SK-N-MC (cell line): ENCODE results near the gene ING5.
"Not testable (repeated sequence)": the region's sequence is repeated elsewhere in the genome, so short reads cannot be mapped to it uniquely, and the experiment has no call there.

Source experiments
- DNase-seq: peaks from one replicate; pipeline ENCODE4 v3.0.0-alpha.2; 2011; ENCODE audit warnings: low read depth, low spot score
- H3K27ac ChIP-seq: fragments of 200-600 bp; sonication (generic); 2 replicates; pipeline ENCODE4 v1.5.1; 2016; ENCODE audit warnings: mixed run types
- H3K36me3 ChIP-seq: fragments of 200-600 bp; sonication (generic); 2 replicates; pipeline ENCODE4 v1.6.1; 2017; ENCODE audit warnings: antibody characterized with exemption, low read length, mixed read lengths; ENCODE audit not compliant: insufficient read depth
- H3K4me3 ChIP-seq: fragments of 200-600 bp; sonication (generic); 2 replicates; pipeline ENCODE4 v1.5.1; 2016
- H3K9ac ChIP-seq: fragments of 200-600 bp; sonication (generic); 2 replicates; pipeline ENCODE4 v1.8.0; 2017; ENCODE audit warnings: mixed run types, mixed read lengths; ENCODE audit not compliant: insufficient read length
- H3K9me3 ChIP-seq: fragments of 200-600 bp; sonication (generic); 2 replicates; pipeline ENCODE4 v1.6.1; 2017; ENCODE audit warnings: low read depth, mild to moderate bottlenecking, antibody characterized with exemption, low read length, moderate library complexity, mixed read lengths
- EZH2 ChIP-seq: fragments of 200-600 bp; sonication (generic); IDR thresholded peaks from one replicate; pipeline ENCODE4 v1.6.1; 2017; ENCODE audit warnings: antibody characterized with exemption
- FOXP2 ChIP-seq: optimal IDR thresholded peaks from 2 replicates; pipeline ENCODE3; 2011; ENCODE audit warnings: mild to moderate bottlenecking, moderate library complexity; ENCODE audit not compliant: insufficient read depth; ENCODE audit errors: extremely low read length, control extremely low read depth
- POLR2AphosphoS5 ChIP-seq: IDR thresholded peaks from 2 replicates; pipeline ENCODE4 v1.6.1; 2012; ENCODE audit warnings: mild to moderate bottlenecking, low read depth, low read length, borderline replicate concordance

ING5 gene

GRCh38 chr2:241658296-241658695 is 43.5 kb upstream of the ING5 start:
- peaks cover 34% of the 10 kb centered on the region for H3K36me3 ChIP-seq
- no peak overlapping the region for H3K9ac ChIP-seq
- no peak overlapping the region for H3K4me3 ChIP-seq
- H3K27ac ChIP-seq, result no peak overlapping the region
- DNase-seq, result no peak
- no peaks in the 10 kb centered on the region for H3K9me3 ChIP-seq
- no peak for TF ChIP-seq POLR2AphosphoS5
- no peak for TF ChIP-seq EZH2
- no peak for TF ChIP-seq FOXP2

DNA sequence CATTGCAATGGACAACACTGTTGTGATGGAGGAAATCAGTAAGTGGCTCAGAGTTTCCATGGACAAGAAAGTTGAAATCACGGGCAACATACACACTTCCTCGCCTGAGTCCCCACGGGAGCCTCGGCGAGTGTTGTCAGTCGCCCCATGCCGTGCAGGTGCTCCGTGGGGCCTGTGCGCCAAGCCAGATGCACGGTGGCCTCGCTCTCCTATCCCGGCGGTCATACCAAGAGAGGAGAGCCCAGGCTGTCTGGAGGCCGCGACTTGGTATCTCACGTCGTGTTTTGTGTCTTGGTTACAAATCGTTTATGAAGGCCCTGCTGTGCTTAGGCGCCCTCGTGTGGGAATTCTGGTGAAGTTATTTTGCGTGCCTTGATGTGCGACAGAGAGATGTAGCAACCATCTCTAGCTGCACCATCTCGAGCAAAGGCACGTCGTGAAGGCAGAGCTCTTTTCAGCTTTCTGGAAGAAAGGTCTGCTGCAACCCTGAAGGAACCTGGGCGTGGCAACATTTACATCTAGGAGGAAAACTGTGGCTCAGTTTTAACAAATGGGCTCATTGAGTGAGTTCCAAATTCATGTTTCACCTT is 42.6 kb upstream of the ING5 start:
- no peak for TF ChIP-seq EZH2
- TF ChIP-seq FOXP2, result no peak
- no peak for TF ChIP-seq POLR2AphosphoS5
- Histone ChIP-seq H3K9me3 (no peaks in the 10 kb centered on the region), H3K36me3 (peaks cover 34% of the 10 kb centered on the region), H3K9ac (no peak overlapping the region), H3K27ac (no peak overlapping the region), H3K4me3 (no peak overlapping the region)
- peak; percentile 42 for DNase-seq

GRCh38 chr2:241660593-241661213 is 41.1 kb upstream of the ING5 start:
- Histone ChIP-seq H3K9ac (no peak overlapping the region), H3K27ac (no peak overlapping the region), H3K36me3 (peaks cover 23% of the 10 kb centered on the region), H3K9me3 (no peaks in the 10 kb centered on the region), H3K4me3 (no peak overlapping the region)
- no peak for DNase-seq
- no peak for TF ChIP-seq FOXP2
- no peak for TF ChIP-seq EZH2

DNA sequence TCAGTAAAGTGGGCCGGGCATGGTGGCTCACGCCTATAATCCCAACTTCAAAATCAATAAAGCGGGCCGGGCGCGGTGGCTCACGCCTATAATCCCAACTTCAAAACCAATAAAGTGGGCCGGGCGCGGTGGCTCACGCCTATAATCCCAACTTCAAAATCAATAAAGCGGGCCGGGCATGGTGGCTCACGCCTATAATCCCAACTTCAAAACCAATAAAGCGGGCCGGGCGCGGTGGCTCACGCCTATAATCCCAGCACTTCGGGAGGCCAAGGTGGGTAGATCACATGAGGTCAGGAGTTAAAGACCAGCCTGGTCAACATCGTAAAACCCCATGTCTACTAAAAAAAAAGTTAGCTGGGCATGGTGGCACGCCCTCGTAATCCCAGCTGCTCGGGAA is 39.1 kb upstream of the ING5 start:
- DNase-seq, H3K9ac ChIP-seq, H3K4me3 ChIP-seq, H3K9me3 ChIP-seq, H3K27ac ChIP-seq: not testable (repeated sequence)
- peaks cover 20% of the 10 kb centered on the region for H3K36me3 ChIP-seq

- Histone ChIP-seq H3K4me3 (no peak overlapping the region), H3K9me3 (no peaks in the 10 kb centered on the region), H3K9ac (no peak overlapping the region), H3K27ac (no peak overlapping the region), H3K36me3 (peaks cover 5% of the 10 kb centered on the region; the same call in 1 of the 2 replicates)
- TF ChIP-seq FOXP2 (no peak), POLR2AphosphoS5 (no peak), EZH2 (no peak)
- no peak for DNase-seq
Measured at GRCh38 chr2:241665731-241666440, 36.0 kb upstream of the ING5 start.

DNA sequence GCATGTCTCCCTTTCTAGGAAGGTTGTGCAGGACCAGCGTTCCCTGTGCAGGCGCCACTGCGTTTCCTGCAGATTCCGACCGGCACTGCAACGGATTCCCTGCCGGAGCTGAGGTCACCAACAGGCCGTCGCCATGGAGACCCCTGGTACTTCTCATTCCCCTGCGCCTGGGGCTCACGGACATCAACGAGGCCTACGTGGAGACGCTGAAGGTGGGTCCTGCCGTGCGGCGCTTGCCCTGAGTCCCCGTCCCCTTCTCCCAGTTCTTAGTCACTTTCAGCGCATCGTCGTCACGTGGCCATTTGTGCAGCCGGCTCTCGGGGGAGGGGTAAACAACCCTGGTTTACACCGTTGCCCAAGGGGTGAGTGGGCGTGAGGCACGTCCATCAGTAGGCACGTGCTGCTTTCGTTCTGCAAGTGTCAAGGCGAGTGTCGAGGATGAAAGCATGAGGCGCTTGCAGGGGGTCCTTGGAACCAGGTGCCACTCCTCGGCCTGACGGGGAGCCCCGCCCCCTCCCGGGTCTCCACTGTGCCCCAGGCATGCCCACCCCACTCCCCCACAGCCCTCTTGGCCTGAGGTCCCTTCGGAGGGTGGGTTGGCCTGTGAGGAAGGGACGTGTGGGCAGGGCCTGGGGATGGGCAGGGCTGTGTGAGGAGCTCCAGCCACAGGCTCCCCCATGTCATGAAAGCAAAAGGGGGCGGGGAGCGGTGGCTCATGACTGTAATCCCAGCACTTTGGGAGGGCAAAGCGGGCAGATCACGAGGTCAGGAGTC is 35.0 kb upstream of the ING5 start:
- Histone ChIP-seq H3K36me3 (peaks cover 5% of the 10 kb centered on the region; the same call in 1 of the 2 replicates), H3K4me3 (no peak overlapping the region)
- no peak for DNase-seq

GRCh38 chr2:241668354-241668753 is 33.5 kb upstream of the ING5 start:
- DNase-seq, result no peak
- no peaks in the 10 kb centered on the region for H3K9me3 ChIP-seq
- H3K4me3 ChIP-seq, result no peak overlapping the region
- H3K27ac ChIP-seq, result no peak overlapping the region
- H3K9ac ChIP-seq, result no peak overlapping the region
- TF ChIP-seq POLR2AphosphoS5, result no peak
- TF ChIP-seq FOXP2, result no peak
- no peak for TF ChIP-seq EZH2
- H3K36me3 ChIP-seq, result peaks cover 5% of the 10 kb centered on the region; the same call in 1 of the 2 replicates

More for the DNA sequence above, 35.0 kb upstream of the ING5 start:
- H3K27ac ChIP-seq, result no peak overlapping the region
- TF ChIP-seq FOXP2 (no peak), POLR2AphosphoS5 (no peak), EZH2 (no peak)
- H3K9ac ChIP-seq, result no peak overlapping the region
- H3K9me3 ChIP-seq, result no peaks in the 10 kb centered on the region

- H3K9me3 ChIP-seq, result no peaks in the 10 kb centered on the region
- H3K9ac ChIP-seq, result no peak overlapping the region
- DNase-seq, result no peak
- no peak overlapping the region for H3K27ac ChIP-seq
- H3K4me3 ChIP-seq, result no peak overlapping the region
- H3K36me3 ChIP-seq, result peaks cover 5% of the 10 kb centered on the region; the same call in 1 of the 2 replicates
- TF ChIP-seq EZH2, result no peak
- no peak for TF ChIP-seq FOXP2
- no peak for TF ChIP-seq POLR2AphosphoS5
Measured at GRCh38 chr2:241668839-241669238, 33.0 kb upstream of the ING5 start.
